Activated CD4-positive, alpha-beta T cell treated with anti-CD3 and anti-CD28 coated beads for 24 hours (primary cell): ENCODE measurements around the gene RAB4B.
A peak's percentile ranks its signal among the peaks of the same experiment; 100 is the strongest.
"Not testable (repeated sequence)": the region's sequence is repeated elsewhere in the genome, so short reads cannot be mapped to it uniquely, and the experiment has no call there.

Experiments used
- DNase-seq, 2 donors: peaks; one replicate each; pipeline ENCODE4 v3.0.0-alpha.2; 2020; ENCODE audit warnings: low read depth in 2 of 2

RAB4B gene

GRCh38 chr19:40803857-40804782, 26.1 kb downstream of the RAB4B start:
- no peak for DNase-seq

- no peak for DNase-seq
Observed at GRCh38 chr19:40804783-40805242, 26.8 kb downstream of the RAB4B start.

DNA sequence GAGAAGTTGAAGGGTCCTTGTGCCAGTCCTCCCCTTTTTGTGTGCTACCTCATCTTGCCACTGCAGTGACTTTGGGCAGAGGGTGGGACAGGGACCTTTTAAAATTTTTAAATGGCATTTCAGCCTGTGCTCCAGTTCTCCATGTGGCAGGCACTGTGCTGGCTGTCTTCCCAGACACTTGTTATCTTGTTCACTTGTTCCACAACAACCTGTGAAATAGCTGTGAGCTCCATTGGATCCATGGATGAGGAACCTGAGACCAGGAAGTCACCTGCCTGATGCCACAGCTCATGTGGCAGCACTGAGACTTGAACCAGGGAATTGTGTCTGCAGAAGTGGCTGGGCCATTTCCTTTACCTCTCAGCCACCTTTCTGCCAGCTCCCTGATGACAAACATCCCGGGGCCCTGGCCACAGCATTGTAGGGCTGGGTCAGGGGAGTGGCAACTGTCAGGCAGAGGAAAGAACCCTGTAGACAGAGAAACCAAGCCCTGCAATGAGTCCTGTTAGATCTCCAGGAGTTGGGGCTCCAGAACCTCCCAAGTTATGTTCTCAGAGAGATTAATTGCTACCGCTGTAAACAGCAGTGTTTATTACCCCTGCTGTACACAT, 27.3 kb downstream of the RAB4B start:
- no peak for DNase-seq

DNA sequence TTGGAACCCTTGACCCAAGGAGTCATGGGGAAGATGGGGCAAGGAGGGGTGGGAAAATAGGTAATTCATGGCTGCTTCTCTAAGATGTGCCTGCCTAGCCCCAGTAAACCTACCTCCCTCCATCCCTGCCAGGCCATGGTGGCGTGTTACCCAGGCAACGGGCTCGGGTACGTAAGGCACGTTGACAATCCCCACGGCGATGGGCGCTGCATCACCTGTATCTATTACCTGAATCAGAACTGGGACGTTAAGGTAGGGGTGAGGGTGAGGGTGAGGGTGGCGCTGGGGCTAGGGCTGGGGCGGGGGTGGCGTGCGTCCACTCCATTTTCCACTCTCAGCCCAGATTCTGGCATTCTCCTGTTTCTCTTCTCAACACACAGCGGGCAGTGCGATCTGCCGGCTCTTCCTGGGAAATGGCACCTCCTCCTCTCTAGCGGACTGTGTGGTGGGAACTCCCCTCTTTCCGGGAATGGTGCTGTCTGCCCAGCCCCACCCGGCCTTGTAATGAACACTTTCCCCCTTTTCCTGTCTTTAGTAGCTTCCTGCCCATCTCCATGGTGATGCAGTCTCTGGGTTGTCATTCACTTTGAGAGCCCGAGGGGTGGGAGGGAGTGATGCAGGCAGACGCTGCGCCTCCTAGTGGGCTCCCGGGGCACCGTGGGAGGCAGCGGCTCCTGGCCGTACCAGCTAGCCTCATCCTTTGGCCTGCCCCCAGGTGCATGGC, 28.5 kb downstream of the RAB4B start:
- peak; percentile 68 to 73 for DNase-seq

DNA sequence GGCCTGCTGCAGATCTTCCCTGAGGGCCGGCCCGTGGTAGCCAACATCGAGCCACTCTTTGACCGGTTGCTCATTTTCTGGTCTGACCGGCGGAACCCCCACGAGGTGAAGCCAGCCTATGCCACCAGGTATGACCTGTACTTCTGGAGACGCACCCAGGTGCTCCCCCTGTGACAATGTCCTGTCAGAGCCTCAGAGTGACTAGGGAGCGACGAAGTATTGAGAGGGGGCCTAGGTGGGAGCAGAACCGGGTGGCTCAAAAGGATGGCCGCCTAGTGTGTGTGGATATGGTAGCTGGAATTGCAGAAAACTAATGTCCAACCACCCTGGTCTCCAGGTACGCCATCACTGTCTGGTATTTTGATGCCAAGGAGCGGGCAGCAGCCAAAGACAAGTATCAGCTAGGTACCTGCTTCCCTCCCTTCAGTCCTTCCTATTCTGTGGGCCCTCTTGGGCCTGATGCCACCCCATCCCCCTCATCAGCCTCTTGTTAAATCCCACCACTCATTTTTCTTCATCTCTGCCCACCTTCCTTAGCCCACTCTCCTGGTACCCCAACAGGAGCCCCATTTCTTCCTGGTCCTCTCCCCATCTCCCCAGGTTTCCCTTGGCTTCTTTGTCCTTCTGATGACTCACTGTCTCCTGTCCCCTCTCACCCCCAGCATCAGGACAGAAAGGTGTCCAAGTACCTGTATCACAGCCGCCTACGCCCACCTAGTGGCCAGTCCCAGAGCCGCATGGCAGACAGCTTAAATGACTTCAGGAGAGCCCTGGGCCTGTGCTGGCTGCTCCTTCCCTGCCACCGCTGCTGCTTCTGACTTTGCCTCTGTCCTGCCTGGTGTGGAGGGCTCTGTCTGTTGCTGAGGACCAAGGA, 29.3 kb downstream of the RAB4B start:
- no peak for DNase-seq

DNA sequence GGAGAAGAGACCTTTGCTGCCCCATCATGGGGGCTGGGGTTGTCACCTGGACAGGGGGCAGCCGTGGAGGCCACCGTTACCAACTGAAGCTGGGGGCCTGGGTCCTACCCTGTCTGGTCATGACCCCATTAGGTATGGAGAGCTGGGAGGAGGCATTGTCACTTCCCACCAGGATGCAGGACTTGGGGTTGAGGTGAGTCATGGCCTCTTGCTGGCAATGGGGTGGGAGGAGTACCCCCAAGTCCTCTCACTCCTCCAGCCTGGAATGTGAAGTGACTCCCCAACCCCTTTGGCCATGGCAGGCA, 29.9 kb downstream of the RAB4B start:
- no peak for DNase-seq

GRCh38 chr19:40808497-40808896, 30.4 kb downstream of the RAB4B start:
- no peak for DNase-seq

GRCh38 chr19:40809358-40810086, 31.5 kb downstream of the RAB4B start:
- no peak for DNase-seq

DNA sequence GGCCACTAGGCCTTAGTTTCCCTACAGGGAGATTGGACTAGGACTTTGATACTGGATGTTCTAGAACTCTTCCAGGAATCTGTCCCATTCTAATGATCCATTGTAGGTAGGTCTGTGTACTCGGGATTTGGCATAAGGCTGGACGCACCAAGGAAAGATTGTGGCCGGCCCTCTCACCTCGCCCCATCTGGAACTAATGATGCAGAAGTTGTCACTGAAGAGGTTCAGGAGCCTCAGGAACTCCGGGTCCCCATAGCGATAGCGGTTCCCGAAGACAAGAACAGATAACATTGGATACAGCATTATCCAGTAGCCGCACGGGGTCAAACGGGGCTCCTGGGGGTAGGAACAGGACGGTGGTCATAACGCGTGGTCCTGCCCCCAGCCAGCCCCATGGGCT, 32.1 kb downstream of the RAB4B start:
- DNase-seq = no peak

DNA sequence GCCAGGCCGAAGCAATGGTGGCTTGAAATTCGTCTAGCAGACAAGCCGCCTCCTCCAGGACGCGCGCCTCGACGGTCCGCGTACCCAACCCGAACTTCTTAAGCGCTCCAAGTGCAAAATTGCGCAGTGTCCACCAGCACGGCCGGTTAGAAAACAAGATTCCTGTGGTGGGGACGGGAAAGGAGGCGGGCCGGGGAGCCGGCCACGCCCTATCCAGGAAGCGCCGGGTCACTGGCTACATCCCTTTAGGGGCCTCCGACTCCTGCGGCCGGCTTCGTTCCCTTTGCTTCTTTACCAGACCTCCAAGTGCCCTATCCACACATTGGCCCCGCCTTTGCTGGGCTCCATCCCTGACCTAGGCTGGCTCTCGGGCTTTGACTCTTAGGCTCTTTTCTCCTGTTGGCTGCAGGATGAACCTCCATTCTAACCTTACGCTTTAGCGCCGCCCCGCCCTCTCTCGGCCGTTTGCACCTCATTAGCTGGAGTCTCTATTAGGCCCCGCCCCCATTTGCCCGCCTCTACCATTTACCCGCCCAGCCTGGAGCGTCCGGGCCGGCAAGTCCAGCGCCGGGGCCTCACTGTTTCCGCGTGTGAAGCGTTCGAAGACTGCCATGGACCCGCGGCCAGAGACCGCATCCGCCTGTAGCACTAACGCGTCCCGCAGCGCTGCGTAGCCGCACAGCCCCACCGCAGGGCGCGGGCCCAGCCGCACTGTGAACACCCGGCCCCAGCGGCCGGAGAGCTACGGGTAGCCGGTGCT, 32.8 kb downstream of the RAB4B start:
- not testable (repeated sequence) for DNase-seq

- DNase-seq = no peak
Observed at GRCh38 chr19:40811478-40812341, 33.7 kb downstream of the RAB4B start.

DNA sequence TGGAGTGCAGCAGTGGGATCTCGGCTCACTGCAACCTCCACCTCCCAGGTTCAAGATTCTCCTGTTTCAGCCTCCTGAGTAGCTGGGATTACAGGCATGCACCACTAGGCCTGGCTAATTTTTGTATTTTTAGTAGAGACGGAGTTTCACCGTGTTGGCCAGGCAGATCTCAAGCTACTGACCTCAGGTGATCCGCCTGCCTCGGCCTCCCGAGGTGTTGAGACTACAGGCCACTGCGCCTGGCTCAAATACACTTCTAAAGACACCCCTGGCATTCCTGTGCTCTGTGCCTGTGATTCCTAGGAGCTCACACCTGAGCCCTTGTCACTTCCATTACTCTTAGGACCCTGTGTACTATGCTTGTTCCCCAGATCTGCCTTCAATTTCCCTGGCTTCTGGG, 34.5 kb downstream of the RAB4B start:
- DNase-seq = not testable (repeated sequence)

DNA sequence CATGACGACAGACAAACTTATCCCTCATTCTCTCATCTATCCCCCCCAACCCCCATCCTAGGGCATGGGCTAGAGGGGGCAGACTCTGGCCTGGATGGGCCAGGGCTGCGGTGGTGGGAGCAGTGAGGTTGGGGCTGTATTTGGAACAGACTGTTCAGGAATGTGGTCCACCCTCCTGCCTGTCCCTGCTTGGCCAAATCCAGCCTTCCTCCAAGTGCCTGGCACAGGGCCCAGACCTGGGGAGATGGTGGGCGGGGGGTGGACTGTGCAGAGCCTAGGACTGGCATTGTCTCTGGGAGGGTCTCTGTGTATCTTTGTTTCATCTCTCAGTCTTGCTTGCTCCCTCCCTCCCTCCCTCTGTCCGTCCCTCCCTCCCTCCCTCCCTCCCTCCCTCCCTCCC, 35.1 kb downstream of the RAB4B start:
- no peak for DNase-seq

DNA sequence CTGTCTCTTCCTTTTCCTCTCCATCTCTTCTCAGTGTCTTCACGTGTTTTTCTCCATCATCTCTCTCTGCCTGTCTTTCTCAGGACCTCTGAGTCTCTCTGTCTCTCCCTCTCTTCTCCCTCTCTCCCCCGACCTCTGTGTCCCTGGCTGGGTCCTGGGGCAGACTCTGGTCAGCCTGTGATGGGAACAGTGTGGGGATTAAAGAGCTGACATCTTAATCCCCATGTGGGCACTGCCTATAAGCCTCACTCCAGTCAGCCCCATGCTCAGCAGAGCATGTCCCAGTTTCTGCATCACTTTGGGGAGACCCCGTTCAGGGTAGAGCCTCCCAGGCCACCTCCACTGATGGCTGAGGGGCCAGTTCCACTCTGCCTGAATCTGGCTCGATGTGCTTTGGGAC, 37.2 kb downstream of the RAB4B start:
- no peak for DNase-seq

DNA sequence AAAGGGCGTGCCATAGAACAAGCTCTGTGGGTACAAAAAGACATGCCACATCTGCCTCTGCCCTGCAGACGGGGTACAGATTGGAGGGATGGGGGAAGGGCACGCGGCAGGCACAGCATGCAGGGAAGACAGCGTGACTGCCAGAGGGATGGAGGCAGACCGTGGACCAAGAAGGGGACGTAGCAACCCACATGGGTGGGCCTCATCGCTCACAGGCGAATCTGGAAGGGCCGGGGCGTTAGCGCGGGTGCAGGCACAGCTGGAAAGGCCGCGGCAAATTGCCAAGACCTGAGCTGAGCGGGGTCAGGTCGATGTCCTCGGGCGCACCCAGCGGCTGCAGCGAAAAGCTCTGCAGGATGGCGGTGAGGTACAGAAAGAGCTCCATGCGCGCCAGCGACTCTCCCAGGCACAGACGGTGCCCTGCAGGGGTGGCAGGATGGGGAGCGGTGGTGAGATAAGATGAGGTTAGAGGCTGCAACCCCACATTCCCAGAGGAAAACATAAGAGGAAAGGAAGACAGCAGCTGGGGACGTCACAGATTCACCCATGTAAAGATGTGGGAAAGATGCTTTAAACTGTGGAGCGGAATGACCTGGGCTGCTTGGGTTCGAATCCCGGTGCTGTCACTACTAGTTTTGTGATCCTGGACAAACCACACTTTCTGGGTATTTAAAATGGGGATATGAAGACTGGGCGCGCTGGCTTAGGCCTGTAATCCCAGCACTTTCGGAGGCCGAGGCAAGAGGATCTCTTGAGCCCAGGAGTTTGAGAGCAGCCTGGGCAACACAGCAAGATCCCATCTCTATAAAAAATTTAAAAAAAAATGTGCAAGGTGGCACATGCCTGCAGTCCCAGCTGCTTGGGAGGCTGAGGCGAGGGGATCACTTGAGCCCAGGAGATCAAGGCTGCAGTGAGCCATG, 40.7 kb downstream of the RAB4B start:
- peak; percentile 63 to 69 for DNase-seq

DNA sequence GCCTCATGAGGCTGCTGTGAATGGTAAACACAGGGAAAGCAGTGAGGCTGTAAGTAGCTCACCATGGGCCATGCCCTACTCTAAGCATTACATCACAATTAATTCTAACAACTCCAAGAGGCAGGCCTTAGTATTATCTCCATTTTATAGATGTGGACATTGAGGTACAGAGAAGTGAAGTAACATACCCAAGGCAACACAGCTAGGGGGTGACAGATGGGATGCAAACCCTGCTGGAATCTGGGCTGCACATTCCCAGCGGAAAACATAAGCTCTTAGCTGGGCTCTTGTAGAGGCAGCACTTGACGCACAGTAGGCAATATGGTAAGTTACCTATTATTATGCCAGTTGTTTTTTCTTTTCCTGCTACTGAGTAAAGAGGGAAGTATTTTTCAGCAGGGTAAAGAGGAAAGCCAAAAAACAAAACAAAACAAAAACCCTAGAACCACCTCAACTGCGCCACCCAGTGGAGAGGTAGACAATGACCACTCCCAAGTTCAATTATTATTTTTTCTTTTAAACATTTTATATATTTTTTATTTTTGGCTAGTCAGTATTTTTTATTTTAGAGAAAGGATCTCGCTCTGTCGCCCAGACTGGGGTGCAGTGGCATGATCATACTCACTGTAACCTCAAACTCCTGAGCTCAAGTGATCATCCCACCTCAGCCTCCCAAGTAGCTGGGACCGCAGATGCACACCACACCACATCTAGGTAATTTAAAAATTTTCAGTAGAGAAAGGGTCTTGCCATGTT, 41.6 kb downstream of the RAB4B start:
- DNase-seq = peak in 1 of 2 donors; percentile 53

- no peak for DNase-seq
Observed at GRCh38 chr19:40822161-40822560, 44.1 kb downstream of the RAB4B start.
